Erythroblast (primary cell): ENCODE data around the gene CAMSAP2.

Experiments used
- GATA1 ChIP-seq: IDR thresholded peaks from 2 replicates; pipeline ENCODE4 v1.6.1; 2011; ENCODE audit warnings: low read depth, mild to moderate bottlenecking, control low read depth, low read length, moderate library complexity
- POLR2A ChIP-seq: IDR thresholded peaks from 2 replicates; pipeline ENCODE4 v1.6.1; 2011; ENCODE audit warnings: mild to moderate bottlenecking, low read length

DNA sequence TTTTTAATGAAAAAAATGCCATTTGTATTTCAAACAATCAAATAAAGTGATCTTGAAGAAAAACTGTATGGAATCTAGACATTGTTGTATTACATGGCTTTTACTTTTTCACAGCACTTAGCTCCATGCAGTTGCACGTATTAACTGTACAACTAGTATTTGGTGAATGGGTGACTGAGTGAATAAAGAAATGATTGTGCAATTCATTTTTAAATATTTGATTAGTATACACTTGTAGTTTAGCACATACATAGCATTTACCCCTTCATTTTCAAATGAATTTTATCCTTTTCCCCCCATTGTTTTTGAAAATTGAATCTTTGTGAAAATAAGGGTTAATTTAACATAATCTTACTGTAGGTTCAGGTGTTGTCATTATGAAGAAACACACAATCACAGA is 79.6 kb downstream of the CAMSAP2 start:
- TF ChIP-seq POLR2A (no peak), GATA1 (no peak)
